Measurements from ENCODE around the gene SPACA9.

DNA sequence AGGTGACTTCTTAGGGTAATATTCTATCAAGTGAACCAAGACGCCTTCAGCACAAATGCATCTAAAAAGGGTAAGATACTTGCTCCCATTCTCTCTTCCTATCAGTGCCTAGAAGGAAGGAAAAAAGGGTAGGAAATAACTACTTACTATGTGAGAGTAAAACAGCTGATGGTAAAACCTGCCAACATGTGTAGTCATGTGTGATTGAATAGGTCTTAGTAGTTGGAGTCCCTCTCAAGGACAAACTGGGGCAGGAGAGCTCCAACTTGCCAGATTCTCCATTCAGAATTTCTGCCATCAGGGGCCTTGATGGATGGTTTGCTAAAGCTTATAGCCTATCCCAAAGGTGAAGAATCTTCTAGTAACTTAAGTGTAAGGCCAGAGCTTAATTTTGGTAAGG is 60.5 kb downstream of the SPACA9 start:
- TF ChIP-seq, protein P1, sequence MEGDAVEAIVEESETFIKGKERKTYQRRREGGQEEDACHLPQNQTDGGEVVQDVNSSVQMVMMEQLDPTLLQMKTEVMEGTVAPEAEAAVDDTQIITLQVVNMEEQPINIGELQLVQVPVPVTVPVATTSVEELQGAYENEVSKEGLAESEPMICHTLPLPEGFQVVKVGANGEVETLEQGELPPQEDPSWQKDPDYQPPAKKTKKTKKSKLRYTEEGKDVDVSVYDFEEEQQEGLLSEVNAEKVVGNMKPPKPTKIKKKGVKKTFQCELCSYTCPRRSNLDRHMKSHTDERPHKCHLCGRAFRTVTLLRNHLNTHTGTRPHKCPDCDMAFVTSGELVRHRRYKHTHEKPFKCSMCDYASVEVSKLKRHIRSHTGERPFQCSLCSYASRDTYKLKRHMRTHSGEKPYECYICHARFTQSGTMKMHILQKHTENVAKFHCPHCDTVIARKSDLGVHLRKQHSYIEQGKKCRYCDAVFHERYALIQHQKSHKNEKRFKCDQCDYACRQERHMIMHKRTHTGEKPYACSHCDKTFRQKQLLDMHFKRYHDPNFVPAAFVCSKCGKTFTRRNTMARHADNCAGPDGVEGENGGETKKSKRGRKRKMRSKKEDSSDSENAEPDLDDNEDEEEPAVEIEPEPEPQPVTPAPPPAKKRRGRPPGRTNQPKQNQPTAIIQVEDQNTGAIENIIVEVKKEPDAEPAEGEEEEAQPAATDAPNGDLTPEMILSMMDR (conservative IDR thresholded peaks at IDR 0.05) = no peak
- no peak for TF ChIP-seq EZH2 (IDR thresholded peaks at IDR 0.05; ENCODE audit: low read depth)
